WTC11 (cell line): ENCODE measurements around the gene SMIM24. TPM values are rescaled to one million over a fixed set of nuclear protein-coding genes. Genes with fewer than 3 reads are reported as not detected.

Experiments
- ATAC-seq: fragments of 200-7000 bp; cut with Tn5 transposase; 2 replicates; pipeline ENCODE4 v1.10.0; 2021; ENCODE audit warnings: mild to moderate bottlenecking, moderate library complexity
- CTCF ChIA-PET: fragments of 300-600 bp; sonication (Branson Sonifier 250); formaldehyde crosslinking; loops from one replicate; lab custom pipeline; 2021; ENCODE audit warnings: antibody characterized with exemption; lab: Charles Lee
- POLR2A ChIA-PET: fragments of 350-600 bp; sonication (Branson Sonifier 250); formaldehyde crosslinking; loops from one replicate; lab custom pipeline; 2021; ENCODE audit warnings: antibody characterized with exemption; lab: Charles Lee
- DNase-seq: peaks from one replicate; pipeline ENCODE4 v3.0.0; 2021; ENCODE audit warnings: low spot score
- H3K27ac Mint-ChIP-seq: 2 replicates; pipeline ENCODE4 v1.8.0; 2021; ENCODE audit warnings: mixed read lengths
- H3K27me3 Mint-ChIP-seq: 2 replicates; pipeline ENCODE4 v1.8.0; 2021; ENCODE audit warnings: low read depth, mild to moderate bottlenecking, moderate library complexity, mixed read lengths
- H3K36me3 Mint-ChIP-seq: 2 replicates; pipeline ENCODE4 v1.8.0; 2021; ENCODE audit warnings: mixed read lengths
- H3K4me1 Mint-ChIP-seq: 2 replicates; pipeline ENCODE4 v1.8.0; 2022; ENCODE audit warnings: mixed read lengths
- H3K4me3 Mint-ChIP-seq: 2 replicates; pipeline ENCODE4 v1.8.0; 2021; ENCODE audit warnings: mild to moderate bottlenecking, moderate library complexity, mixed read lengths
- H3K9me3 Mint-ChIP-seq: 2 replicates; pipeline ENCODE4 v1.8.0; 2021; ENCODE audit warnings: mixed read lengths
- ATF2 ChIP-seq: sonication (generic); formaldehyde crosslinking; IDR thresholded peaks from 2 replicates; pipeline ENCODE4 v1.8.1; 2022; ENCODE audit warnings: low read depth, missing genetic modification reagents, borderline replicate concordance
- E2F4 ChIP-seq: sonication (generic); formaldehyde crosslinking; IDR thresholded peaks from 2 replicates; pipeline ENCODE4 v1.8.1; 2022; ENCODE audit warnings: low read depth, mild to moderate bottlenecking, moderate library complexity, missing genetic modification reagents, borderline replicate concordance
- ELF4 ChIP-seq: sonication (generic); formaldehyde crosslinking; IDR thresholded peaks from 2 replicates; pipeline ENCODE4 v1.8.1; 2022; ENCODE audit warnings: low read depth, mild to moderate bottlenecking, moderate library complexity, missing genetic modification reagents
- ETV6 ChIP-seq: sonication (generic); formaldehyde crosslinking; IDR thresholded peaks from 2 replicates; pipeline ENCODE4 v1.8.1; 2022; ENCODE audit warnings: mild to moderate bottlenecking, missing genetic modification reagents
- FOXJ3 ChIP-seq: sonication (generic); formaldehyde crosslinking; IDR thresholded peaks from 2 replicates; pipeline ENCODE4 v1.9.0; 2021; ENCODE audit warnings: missing genetic modification reagents, mild to moderate bottlenecking, borderline replicate concordance
- GRHL2 ChIP-seq: fragments of 250-450 bp; sonication (Bioruptor Pico); IDR thresholded peaks from 2 replicates; pipeline ENCODE4 v1.8.0; 2022; ENCODE audit warnings: mild to moderate bottlenecking, moderate library complexity; ENCODE audit not compliant: insufficient replicate concordance, severe bottlenecking
- GTF2I ChIP-seq: fragments of 250-450 bp; sonication (Bioruptor Pico); conservative IDR thresholded peaks from 2 replicates; pipeline ENCODE4 v1.4.0; 2021; ENCODE audit warnings: mild to moderate bottlenecking
- JUN ChIP-seq: sonication (generic); formaldehyde crosslinking; IDR thresholded peaks from 2 replicates; pipeline ENCODE4 v1.8.0; 2023; ENCODE audit warnings: mild to moderate bottlenecking, missing genetic modification reagents
- KAT7 ChIP-seq: sonication (generic); formaldehyde crosslinking; IDR thresholded peaks from 2 replicates; pipeline ENCODE4 v1.8.1; 2023; ENCODE audit warnings: missing genetic modification reagents, mild to moderate bottlenecking, borderline replicate concordance
- MLX ChIP-seq: sonication (generic); formaldehyde crosslinking; IDR thresholded peaks from 2 replicates; pipeline ENCODE4 v1.8.1; 2023; ENCODE audit warnings: mild to moderate bottlenecking, missing genetic modification reagents, moderate library complexity
- NR2C2 ChIP-seq: sonication (generic); formaldehyde crosslinking; IDR thresholded peaks from 2 replicates; pipeline ENCODE4 v1.8.0; 2022; ENCODE audit warnings: mild to moderate bottlenecking, missing genetic modification reagents
- PRRX2 ChIP-seq: fragments of 250-450 bp; sonication (Bioruptor Pico); IDR thresholded peaks from 2 replicates; pipeline ENCODE4 v1.8.0; 2021; ENCODE audit warnings: mild to moderate bottlenecking
- RORB ChIP-seq: fragments of 250-450 bp; sonication (Bioruptor Pico); IDR thresholded peaks from 2 replicates; pipeline ENCODE4 v1.9.0; 2021; ENCODE audit warnings: mild to moderate bottlenecking
- TEAD1 ChIP-seq: sonication (generic); formaldehyde crosslinking; IDR thresholded peaks from 2 replicates; pipeline ENCODE4 v1.8.0; 2022; ENCODE audit warnings: mild to moderate bottlenecking, missing genetic modification reagents
- ZNF121 ChIP-seq: sonication (generic); formaldehyde crosslinking; IDR thresholded peaks from 2 replicates; pipeline ENCODE4 v1.8.0; 2023; ENCODE audit warnings: missing genetic modification reagents
- ZNF281 ChIP-seq: sonication (generic); formaldehyde crosslinking; IDR thresholded peaks from 2 replicates; pipeline ENCODE4 v1.8.0; 2023; ENCODE audit warnings: mild to moderate bottlenecking, missing genetic modification reagents
- ZNF396 ChIP-seq: fragments of 250-450 bp; sonication (Bioruptor Pico); IDR thresholded peaks from 2 replicates; pipeline ENCODE4 v1.8.0; 2021; ENCODE audit warnings: mild to moderate bottlenecking, moderate library complexity, borderline replicate concordance
- ZNF532 ChIP-seq: fragments of 250-450 bp; sonication (Bioruptor Pico); IDR thresholded peaks from 2 replicates; pipeline ENCODE4 v1.9.0; 2021; ENCODE audit warnings: mild to moderate bottlenecking, borderline replicate concordance
- total RNA-seq: library from RNA; stranded (reverse); gene quantifications from 3 replicates; pipeline ENCODE4 v1.2.3, GENCODE V29; 2021

Gene SMIM24
- total RNA-seq, 1 experiment from 2014 or later, result 2.8 TPM

GRCh38 chr19:3491396-3492119, 11.2 kb upstream of the SMIM24 start:
- Mint-ChIP-seq H3K36me3 (peaks cover 17% of the 10 kb centered on the region), H3K27me3 (no peaks in the 10 kb centered on the region), H3K4me3 (no peak overlapping the region), H3K27ac (no peak overlapping the region), H3K9me3 (0 out of 2 replicates have a peak, but pooled peaks cover 4% of the 10 kb centered on the region), H3K4me1 (no peaks in the 10 kb centered on the region)
- no peak for DNase-seq
- CTCF ChIA-PET, result interaction anchor here (0.6 to 2.1 kb wide), 4 partner anchors 9 to 186 kb away, joined by 3 to 9 read pairs (median 3); no protein-coding TSS in a partner anchor
- POLR2A ChIA-PET, result no interaction called here
- ATAC-seq, result no peak
- TF ChIP-seq KAT7 (CRISPR knock-in tag), result no peak
- peak; percentile 60; the same call in 1 of the 2 replicates for TF ChIP-seq ZNF121
- TF ChIP-seq FOXJ3 (CRISPR knock-in tag), result no peak
- TF ChIP-seq ELF4, result no peak
- no peak for TF ChIP-seq RORB (CRISPR knock-in tag)

- POLR2A ChIA-PET, result no interaction called here
- CTCF ChIA-PET, result interaction anchor here (0.7 to 5.0 kb wide), 9 partner anchors 10 to 207 kb away, joined by 3 to 63 read pairs (median 3); no protein-coding TSS in a partner anchor
- H3K4me3 Mint-ChIP-seq, result no peak within 1 kb of the TSS
- no peaks in the 10 kb centered on the region for H3K36me3 Mint-ChIP-seq
- 0 out of 2 replicates have a peak, but pooled peaks cover 4% of the 10 kb centered on the region for H3K9me3 Mint-ChIP-seq
- peaks cover 2% of the 10 kb centered on the region for H3K27me3 Mint-ChIP-seq
- TF ChIP-seq TEAD1 (CRISPR knock-in tag) (no peak), ATF2 (CRISPR knock-in tag) (no peak), ZNF396 (CRISPR knock-in tag) (no peak), GRHL2 (CRISPR knock-in tag) (no peak), ZNF281 (CRISPR knock-in tag) (no peak)
- ATAC-seq, result no peak
- peaks cover 17% of the 10 kb centered on the region for H3K4me1 Mint-ChIP-seq
- H3K27ac Mint-ChIP-seq, result no peak within 1 kb of the TSS
- no peak for DNase-seq
Measured at GRCh38 chr19:3483226-3483628, 2.9 kb upstream of the SMIM24 start, which contains the start of gene SMIM44. Gene SMIM44 (minus strand): TSS chr19:3483441. CDS start chr19:3483403, 38 bp downstream.

- ChIA-PET CTCF (interaction anchor here (1.2 to 5.0 kb wide), 5 partner anchors 10 to 207 kb away, joined by 3 to 63 read pairs (median 5); no protein-coding TSS in a partner anchor), POLR2A (no interaction called here)
- Mint-ChIP-seq H3K4me1 (peaks cover 20% of the 10 kb centered on the region), H3K9me3 (0 out of 2 replicates have a peak, but pooled peaks cover 4% of the 10 kb centered on the region), H3K27ac (no peak overlapping the region), H3K4me3 (no peak overlapping the region), H3K36me3 (no peaks in the 10 kb centered on the region), H3K27me3 (peaks cover 6% of the 10 kb centered on the region)
- ATAC-seq (no peak), DNase-seq (no peak)
- TF ChIP-seq JUN, result no peak
- TF ChIP-seq PRRX2 (CRISPR knock-in tag), result no peak
- TF ChIP-seq GTF2I (CRISPR knock-in tag), result no peak
- no peak for TF ChIP-seq NR2C2
- TF ChIP-seq ZNF532 (CRISPR knock-in tag), result no peak
- no peak for TF ChIP-seq MLX (CRISPR knock-in tag)
- TF ChIP-seq E2F4, result no peak
- TF ChIP-seq ETV6 (CRISPR knock-in tag), result no peak
Measured at GRCh38 chr19:3482507-3483225, 2.3 kb upstream of the SMIM24 start.
